Osteoblast (primary cell): Measurements from ENCODE around the gene APOL4. TPM values are rescaled to one million over a fixed set of nuclear protein-coding genes. Genes with fewer than 3 reads are reported as not detected.
"Not testable (repeated sequence)": the region's sequence is repeated elsewhere in the genome, so short reads cannot be mapped to it uniquely, and the experiment has no call there.

Experiments used
- DNase-seq: peaks from one replicate; pipeline ENCODE4 v3.0.0; 2011; ENCODE audit warnings: low spot score, mixed read lengths; ENCODE audit not compliant: insufficient read length; ENCODE audit errors: missing footprints
- H2AFZ ChIP-seq: 2 replicates; pipeline ENCODE4 v1.6.0; 2011; ENCODE audit warnings: mild to moderate bottlenecking, low read length
- H3K27ac ChIP-seq: 2 replicates; pipeline ENCODE4 v1.5.1; 2011; ENCODE audit warnings: mild to moderate bottlenecking, low read depth, low read length, moderate library complexity
- H3K27me3 ChIP-seq: 2 replicates; pipeline ENCODE4 v1.6.0; 2012; ENCODE audit warnings: mild to moderate bottlenecking, control low read depth, inconsistent platforms, low read length, moderate library complexity; ENCODE audit not compliant: insufficient read depth
- H3K36me3 ChIP-seq: 2 replicates; pipeline ENCODE4 v1.5.1; 2011; ENCODE audit warnings: mild to moderate bottlenecking, low read length, control low read depth, moderate library complexity; ENCODE audit not compliant: insufficient read depth
- H3K4me1 ChIP-seq: 2 replicates; pipeline ENCODE4 v1.5.1; 2011; ENCODE audit warnings: mild to moderate bottlenecking, low read length, control low read depth, moderate library complexity; ENCODE audit not compliant: insufficient read depth
- H3K4me2 ChIP-seq: 2 replicates; pipeline ENCODE4 v1.6.0; 2011; ENCODE audit warnings: mild to moderate bottlenecking, low read length; ENCODE audit not compliant: insufficient read depth
- H3K4me3 ChIP-seq: fragments of 200-600 bp; sonication (generic); 3 replicates; pipeline ENCODE4 v1.5.1; 2012; ENCODE audit warnings: mild to moderate bottlenecking, low read length, inconsistent platforms; ENCODE audit not compliant: insufficient read depth
- H3K79me2 ChIP-seq: 2 replicates; pipeline ENCODE4 v1.6.0; 2012; ENCODE audit warnings: mild to moderate bottlenecking, low read length, control low read depth, inconsistent platforms; ENCODE audit not compliant: insufficient read depth
- H3K9me3 ChIP-seq: 2 replicates; pipeline ENCODE4 v1.5.1; 2011; ENCODE audit warnings: low read depth, low read length, control low read depth
- H4K20me1 ChIP-seq: 2 replicates; pipeline ENCODE4 v1.6.0; 2012; ENCODE audit warnings: mild to moderate bottlenecking, low read length, control low read depth; ENCODE audit not compliant: insufficient read depth
- CTCF ChIP-seq: IDR thresholded peaks from 2 replicates; pipeline ENCODE4 v1.5.1; 2011; ENCODE audit warnings: mild to moderate bottlenecking, low read depth, low read length, moderate library complexity; ENCODE audit errors: extremely low read depth
- total RNA-seq: library from RNA; depleted of rRNA; stranded (reverse); fragments of >200 nt; gene quantifications from 2 replicates; pipeline ENCODE4 v1.2.3, GENCODE V29; 2012

The APOL4 gene
- total RNA-seq, 1 donor = 2.9 TPM

DNA sequence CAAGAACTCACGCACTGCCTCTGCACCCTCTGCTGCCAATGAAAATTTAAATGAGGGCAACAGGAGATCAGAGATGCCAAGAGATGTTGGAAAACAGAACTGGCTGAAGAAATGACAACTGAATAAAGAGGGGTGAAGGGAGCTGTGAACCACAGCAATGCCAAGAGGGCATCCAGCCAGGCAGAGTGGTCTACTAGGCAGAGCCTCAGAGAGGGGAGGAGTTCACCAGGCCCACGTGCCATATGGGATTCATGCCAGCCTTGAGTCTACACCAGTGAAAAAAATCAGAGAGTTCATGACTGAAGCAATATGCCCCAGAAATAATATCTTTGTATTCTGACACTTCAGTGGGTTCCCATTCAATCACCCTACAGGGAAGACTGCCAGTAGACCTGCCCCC, 33.3 kb upstream of the APOL4 start:
- no peak for TF ChIP-seq CTCF
- Histone ChIP-seq H4K20me1 (peaks cover 18% of the 10 kb centered on the region), H3K4me2 (no peak overlapping the region), H3K4me1 (peaks cover 26% of the 10 kb centered on the region), H3K9me3 (no peaks in the 10 kb centered on the region), H3K79me2 (peaks cover 42% of the 10 kb centered on the region), H3K27me3 (no peaks in the 10 kb centered on the region), H2AFZ (no peak overlapping the region), H3K4me3 (no peak overlapping the region), H3K27ac (no peak overlapping the region), H3K36me3 (peaks cover 42% of the 10 kb centered on the region)
- DNase-seq = no peak

- no peak overlapping the region for H3K4me3 ChIP-seq
- no peak for DNase-seq
- no peak overlapping the region for H3K4me2 ChIP-seq
- H3K36me3 ChIP-seq = peaks cover 44% of the 10 kb centered on the region
- no peaks in the 10 kb centered on the region for H3K9me3 ChIP-seq
- H3K27ac ChIP-seq = no peak overlapping the region
- H3K79me2 ChIP-seq = peaks cover 42% of the 10 kb centered on the region
- TF ChIP-seq CTCF = no peak
- H3K27me3 ChIP-seq = no peaks in the 10 kb centered on the region
- H3K4me1 ChIP-seq = peaks cover 22% of the 10 kb centered on the region
- peaks cover 18% of the 10 kb centered on the region for H4K20me1 ChIP-seq
- H2AFZ ChIP-seq = no peak overlapping the region
These were observed 32.6 kb upstream of the APOL4 start for GRCh38 chr22:36234213-36234612.

DNA sequence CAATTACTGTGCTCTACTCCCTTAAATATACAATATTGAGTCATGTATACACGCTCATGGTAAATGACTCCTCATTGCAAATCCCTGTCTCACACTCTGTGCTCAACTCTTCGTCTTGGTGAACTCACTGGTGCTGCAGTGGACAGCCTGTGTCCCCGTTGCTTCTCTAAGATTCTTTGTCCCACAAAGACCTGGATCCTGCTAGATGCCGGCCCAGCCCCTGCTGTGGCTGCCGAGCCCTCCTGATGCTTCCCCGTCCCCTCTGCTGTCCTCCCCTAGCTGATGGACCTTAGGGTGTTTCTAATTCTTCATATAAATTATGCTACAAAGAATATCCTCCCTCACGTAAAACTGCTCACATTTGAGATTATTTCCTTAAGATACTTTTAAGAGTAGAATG, 32.2 kb upstream of the APOL4 start:
- peaks cover 39% of the 10 kb centered on the region for H3K79me2 ChIP-seq
- H3K4me1 ChIP-seq = peaks cover 19% of the 10 kb centered on the region
- H3K36me3 ChIP-seq = peaks cover 48% of the 10 kb centered on the region
- H4K20me1 ChIP-seq = peaks cover 18% of the 10 kb centered on the region
- H3K4me3 ChIP-seq = no peak overlapping the region
- no peak overlapping the region for H2AFZ ChIP-seq
- no peaks in the 10 kb centered on the region for H3K27me3 ChIP-seq
- no peak overlapping the region for H3K27ac ChIP-seq
- no peak for TF ChIP-seq CTCF
- no peak overlapping the region for H3K4me2 ChIP-seq
- no peaks in the 10 kb centered on the region for H3K9me3 ChIP-seq
- no peak for DNase-seq

- no peak for TF ChIP-seq CTCF
- peaks cover 56% of the 10 kb centered on the region for H3K36me3 ChIP-seq
- no peaks in the 10 kb centered on the region for H3K27me3 ChIP-seq
- no peak for DNase-seq
- no peaks in the 10 kb centered on the region for H3K9me3 ChIP-seq
- no peak overlapping the region for H3K4me2 ChIP-seq
- peaks cover 10% of the 10 kb centered on the region for H3K4me1 ChIP-seq
- H3K27ac ChIP-seq = no peak overlapping the region
- H4K20me1 ChIP-seq = peaks cover 18% of the 10 kb centered on the region
- no peak overlapping the region for H2AFZ ChIP-seq
- no peak overlapping the region for H3K4me3 ChIP-seq
- peaks cover 30% of the 10 kb centered on the region for H3K79me2 ChIP-seq
These were observed 31.2 kb upstream of the APOL4 start for GRCh38 chr22:36232715-36233401.

- H4K20me1 ChIP-seq, DNase-seq, H3K27me3 ChIP-seq, H3K4me2 ChIP-seq, H3K9me3 ChIP-seq, H3K4me3 ChIP-seq, H3K4me1 ChIP-seq, H2AFZ ChIP-seq, H3K27ac ChIP-seq: not testable (repeated sequence)
- Histone ChIP-seq H3K36me3 (peaks cover 56% of the 10 kb centered on the region), H3K79me2 (peaks cover 11% of the 10 kb centered on the region)
These were observed 29.4 kb upstream of the APOL4 start for GRCh38 chr22:36231051-36231450.

DNA sequence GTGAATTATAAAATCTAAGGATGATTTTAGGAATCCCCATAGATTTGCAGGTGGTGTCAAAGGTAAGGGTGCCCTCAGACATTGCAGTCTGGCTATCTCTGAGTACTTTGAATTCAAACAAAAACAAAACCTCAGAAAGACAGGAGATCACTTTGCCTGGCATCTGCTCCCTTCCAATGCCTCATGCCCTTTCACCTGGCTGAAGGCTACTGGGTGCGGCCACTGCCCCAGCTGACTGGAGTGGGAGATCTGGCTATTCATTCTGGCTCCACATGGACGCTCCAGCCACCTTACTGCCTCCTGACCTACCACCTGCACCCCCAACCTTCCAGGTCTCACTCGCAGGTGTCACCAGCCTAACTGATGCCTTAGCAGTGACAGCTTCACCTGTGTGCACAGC, 28.0 kb upstream of the APOL4 start:
- not testable (repeated sequence) for H3K4me3 ChIP-seq, H3K4me1 ChIP-seq, H3K4me2 ChIP-seq, H2AFZ ChIP-seq, H3K27me3 ChIP-seq, H3K79me2 ChIP-seq, H4K20me1 ChIP-seq, H3K27ac ChIP-seq, DNase-seq, H3K9me3 ChIP-seq
- H3K36me3 ChIP-seq = peaks cover 50% of the 10 kb centered on the region
